ENCODE measurements around the gene IGF2.
A peak's percentile ranks its signal among the peaks of the same experiment; 100 is the strongest.

IGF2 gene

DNA sequence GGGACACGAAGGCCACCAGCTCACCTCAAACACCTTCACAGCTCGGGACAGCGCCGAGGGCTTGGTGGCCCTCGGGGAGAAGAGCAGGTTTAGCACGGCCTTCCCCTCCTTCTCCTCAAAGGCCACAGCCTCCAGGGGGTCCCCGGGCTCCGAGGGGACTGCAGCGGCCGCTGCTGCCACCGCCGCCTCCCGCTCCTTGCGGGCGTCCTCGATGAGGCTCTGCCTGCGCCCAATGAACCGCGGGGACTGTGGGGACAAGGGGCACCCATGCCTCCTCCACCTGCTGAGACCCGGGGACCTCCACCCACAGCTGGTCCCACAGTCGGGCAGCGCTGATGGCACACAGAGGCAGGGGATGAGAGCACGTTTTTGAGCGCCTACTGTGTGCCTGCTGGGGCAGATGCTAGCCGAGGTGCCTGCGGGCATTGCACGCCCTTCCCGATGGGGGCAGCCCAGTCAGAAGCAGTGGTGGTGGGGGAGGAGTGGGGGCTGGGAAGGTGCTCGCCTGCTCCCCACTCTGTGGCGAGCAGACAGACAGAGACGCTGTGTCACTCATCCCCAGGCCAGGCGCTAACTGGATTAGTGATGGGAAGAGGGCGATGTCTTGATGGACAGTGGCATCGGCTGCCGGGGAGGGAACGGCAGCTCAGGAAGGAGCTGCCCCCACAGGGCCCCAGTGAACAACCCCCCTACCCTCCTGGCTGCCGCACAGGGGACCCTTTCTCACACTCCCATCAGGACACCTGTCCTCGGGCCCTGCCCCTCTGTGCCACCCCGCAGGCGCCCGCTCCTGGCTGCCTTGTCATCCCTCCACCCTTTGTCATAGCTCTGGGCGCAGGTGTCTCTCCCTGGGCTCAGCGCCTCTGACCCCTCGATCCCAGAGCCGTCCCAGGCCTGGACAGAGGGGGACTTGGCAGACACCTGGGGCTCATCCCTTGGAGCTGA is 30.7 kb upstream of the IGF2 start:
- no peak for DNase-seq (ENCODE audit: low read depth in 2 of 2)

DNA sequence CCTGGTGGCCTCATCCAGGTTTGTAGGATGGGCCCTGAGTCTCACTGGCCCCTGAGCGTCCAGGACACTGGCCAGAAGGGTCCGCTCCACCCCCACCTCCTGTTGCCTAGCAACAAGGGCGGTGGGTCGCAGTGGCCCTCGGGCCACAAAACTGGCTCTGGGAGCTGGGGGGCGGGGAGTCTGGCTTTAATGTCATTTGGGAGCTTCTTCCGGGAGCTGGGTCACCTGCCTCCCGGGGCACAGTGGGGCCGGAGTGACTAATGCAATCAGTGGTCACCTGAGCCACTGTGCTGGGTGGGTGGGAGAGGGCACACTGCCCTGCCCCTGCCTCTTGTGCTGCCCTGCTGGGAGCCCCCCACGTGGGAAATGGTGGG is 29.8 kb upstream of the IGF2 start:
- no peak for DNase-seq (ENCODE audit: low read depth in 2 of 2)

DNA sequence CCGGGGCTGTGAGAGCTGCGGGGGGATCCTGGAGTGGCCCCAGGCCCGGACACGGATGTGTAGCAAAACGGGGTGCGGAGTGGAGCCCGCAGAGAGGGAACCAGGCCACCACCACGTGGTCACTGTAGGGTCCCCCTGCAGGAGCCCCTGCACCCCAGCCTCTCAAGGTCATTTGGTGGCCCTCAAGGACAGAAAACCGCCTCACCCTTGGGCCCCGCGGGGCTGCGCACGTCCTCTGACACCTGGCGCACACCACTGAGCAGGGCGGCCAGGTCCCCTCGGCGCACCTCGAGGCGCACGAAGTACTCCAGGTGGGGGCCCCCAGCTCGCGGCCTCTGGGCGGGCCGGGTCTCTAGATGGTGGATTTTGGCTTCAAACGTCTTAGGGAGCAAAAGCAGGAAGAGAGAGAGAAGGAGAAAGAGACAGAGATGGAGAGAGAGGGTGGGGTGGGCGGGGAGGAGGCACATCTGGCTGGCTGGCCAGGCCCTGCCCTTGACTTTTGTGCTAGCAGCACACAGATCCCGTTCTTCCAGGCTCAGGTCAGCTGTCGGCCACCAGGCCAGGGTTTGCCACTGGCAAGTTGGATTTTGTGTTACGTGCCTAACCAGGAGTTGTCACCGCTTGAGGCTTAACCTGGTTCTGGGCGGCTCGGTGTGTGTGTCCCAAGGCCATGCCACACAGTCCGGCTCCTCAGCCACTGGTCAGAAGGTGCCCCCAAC is 29.3 kb upstream of the IGF2 start:
- no peak for DNase-seq (ENCODE audit: low read depth in 2 of 2)

DNA sequence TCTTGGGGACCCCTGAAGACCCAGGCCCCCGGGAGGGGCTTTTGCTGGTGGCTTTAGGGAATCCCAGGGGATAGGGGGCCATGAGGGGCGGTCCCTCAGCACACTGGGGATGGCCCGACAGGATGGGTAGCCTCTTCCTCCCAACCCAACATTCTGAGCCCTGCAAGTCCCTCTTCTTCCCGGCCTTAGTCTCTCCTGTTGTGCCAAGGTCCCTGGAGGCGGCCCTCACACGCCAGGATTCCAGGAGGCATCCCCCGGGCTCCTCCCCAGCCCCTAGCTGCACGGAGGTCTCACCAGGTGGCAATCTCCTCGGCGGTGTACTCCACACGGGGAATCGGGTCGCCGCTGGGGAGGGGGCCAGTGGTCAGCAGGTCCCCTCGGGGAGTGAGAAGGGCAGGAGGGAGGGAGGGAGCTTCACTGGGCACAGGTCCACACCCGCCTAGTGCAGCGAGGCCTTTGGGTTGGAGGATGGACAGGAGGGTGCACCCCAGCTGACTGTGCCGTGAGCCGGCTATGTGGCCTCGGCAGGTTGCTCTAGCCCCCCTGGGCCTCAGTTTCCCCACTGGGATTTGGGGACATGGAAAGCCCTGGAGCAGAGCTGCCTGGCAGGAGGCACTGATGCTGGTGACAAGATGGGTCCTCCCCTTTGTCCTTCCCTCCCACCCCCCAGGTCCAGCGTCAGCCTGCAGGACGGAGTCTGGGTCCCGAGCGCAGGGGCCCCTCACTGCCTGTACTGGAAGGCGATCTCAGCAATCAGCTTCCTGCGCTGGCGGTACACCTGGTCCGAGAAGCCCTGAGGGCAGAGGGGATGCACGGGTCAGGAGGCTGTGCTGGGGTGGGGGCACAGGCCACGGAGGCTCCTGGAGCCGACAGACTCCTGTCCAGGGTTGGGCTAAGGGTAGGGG is 28.2 kb upstream of the IGF2 start:
- DNase-seq (ENCODE audit: low read depth in 2 of 2) = no peak

DNA sequence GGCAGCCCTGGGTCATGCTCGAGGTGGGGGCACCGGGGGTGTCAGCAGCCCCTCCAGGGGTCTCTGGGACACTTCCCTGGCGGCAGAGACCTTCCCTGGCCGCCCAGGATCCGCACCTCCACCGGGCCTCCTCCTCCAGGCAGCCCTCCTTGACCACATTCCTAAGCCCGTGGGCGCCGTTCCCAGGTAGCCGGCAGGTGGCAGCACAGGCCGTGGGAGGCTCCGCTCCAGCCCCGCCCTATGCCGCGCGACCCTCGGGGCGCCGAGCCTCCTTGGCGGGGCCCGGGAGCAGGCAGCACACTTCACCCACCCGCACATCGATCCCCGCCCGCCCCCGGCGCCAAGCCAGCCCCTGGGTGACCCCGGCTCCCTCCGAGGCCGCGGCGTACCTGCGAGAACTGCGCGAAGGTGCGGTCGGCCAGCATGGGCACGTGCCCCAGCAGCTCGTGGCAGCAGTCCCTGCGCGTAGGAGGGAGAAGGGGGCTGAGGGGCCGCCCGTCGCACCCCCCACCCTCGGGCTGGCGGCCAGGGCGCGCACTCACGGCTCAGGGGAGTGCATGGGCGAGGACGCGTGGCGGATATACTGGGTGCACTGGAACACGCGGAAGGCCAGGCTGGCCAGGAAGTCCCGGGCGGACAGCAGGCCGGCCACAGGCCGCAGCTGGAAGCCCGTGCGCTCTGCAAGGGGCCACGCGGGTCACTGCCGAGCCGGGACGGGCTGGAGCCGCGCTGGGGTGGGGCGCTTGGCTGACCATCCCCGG is 27.1 kb upstream of the IGF2 start:
- DNase-seq (ENCODE audit: low read depth in 2 of 2) = peak; percentile 19 to 50

DNA sequence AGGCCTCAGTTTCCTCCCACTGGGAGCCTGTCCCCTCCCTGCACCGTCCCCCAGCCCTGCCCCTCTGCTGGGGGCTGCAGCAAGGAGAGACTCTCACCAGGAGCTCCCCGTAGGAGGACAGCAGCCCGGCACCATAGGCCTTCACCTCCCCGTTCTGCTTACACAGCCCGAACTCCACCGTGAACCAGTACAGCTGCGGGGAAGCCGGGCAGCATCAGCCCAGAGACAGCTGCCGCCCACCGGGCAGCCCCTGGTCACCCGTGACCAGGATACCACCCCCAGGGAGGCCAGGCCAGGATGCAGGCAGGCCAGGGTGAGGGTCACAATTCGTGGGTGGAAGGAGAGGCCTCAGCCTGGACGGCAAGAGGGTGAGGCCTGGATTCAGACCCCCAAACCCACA is 26.4 kb upstream of the IGF2 start:
- no peak for DNase-seq (ENCODE audit: low read depth in 2 of 2)

DNA sequence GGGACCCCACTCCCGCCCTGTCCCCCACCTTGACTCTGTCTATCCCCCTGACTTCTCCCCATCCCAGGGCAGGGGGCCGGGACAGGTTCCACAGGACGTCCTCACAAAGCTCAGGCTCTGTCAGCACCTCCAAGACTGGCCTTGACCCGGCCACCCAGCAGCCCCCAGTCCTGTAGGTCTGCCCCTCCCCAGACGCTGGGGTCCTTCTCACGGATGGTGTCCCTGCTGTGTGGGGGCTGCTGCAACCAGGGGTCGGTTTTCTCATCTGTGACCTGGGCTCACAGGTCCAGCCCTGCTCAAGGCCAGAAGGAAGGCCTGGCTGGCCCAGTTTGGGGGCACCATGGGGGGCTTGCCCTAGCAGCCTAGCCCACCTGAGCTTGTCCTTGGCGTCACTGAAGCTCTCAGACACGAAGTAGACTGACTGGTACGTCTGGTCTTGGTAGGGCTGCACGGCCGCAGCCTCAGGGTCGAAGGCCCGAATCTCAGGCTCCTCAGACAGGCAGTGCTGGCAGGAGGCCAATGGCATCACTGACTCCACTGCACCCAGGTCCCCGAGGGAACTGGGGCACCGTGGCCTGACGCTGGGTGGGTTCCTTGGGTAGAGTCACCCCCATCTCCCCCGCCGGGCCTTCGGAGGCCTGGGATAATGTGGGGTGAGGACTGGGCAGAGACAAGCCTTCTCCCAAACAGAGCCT is 25.8 kb upstream of the IGF2 start:
- no peak for DNase-seq (ENCODE audit: low read depth in 2 of 2)

DNA sequence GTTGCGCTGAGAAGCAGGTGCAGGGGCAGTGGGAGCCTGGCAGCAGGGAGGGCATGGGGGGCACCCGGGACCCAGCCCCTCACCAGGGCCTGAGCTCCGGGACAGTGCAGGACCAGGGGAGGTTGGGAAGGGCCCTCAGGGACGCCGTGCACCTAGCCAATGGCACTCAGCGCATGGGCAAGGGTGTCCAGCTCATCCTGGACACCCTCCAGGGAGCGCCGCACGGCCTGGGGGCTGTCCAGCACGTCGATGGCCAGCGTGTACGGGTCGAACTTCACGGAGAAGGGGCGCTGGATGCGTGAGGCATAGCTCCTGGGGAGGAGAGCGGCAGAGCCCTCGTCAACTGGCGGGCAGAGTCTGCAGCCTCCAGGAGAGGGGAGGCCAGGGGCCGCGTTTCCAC is 24.9 kb upstream of the IGF2 start:
- no peak for DNase-seq (ENCODE audit: low read depth in 2 of 2)

DNA sequence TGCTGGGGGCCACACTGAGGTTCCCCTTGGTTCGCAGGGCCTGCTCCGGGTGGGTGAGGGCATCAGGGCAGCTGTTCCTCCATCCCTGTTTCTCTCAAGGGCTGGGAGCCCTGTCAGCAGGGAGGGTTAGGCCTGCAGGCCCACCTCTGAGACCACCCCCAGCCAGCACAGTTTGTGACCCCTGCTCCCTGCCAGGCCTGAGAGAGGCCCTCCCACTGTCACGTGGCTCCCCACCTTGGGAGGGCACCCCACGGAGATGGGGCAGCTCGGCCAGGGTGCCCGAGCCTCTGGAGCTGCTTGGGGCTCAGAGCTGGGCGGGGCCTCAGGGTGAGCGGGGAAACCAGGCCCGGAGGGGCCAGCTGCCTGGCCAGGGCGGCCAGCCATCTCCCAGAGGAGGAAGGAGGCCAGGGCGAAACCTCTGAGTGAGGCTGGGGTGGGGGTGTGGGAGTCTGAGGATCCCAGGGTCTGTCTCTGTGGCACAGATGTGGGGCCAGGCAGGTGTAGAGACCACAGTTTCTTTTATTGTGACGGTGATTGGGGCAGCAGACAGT is 24.3 kb upstream of the IGF2 start:
- no peak for DNase-seq (ENCODE audit: low read depth in 2 of 2)

DNA sequence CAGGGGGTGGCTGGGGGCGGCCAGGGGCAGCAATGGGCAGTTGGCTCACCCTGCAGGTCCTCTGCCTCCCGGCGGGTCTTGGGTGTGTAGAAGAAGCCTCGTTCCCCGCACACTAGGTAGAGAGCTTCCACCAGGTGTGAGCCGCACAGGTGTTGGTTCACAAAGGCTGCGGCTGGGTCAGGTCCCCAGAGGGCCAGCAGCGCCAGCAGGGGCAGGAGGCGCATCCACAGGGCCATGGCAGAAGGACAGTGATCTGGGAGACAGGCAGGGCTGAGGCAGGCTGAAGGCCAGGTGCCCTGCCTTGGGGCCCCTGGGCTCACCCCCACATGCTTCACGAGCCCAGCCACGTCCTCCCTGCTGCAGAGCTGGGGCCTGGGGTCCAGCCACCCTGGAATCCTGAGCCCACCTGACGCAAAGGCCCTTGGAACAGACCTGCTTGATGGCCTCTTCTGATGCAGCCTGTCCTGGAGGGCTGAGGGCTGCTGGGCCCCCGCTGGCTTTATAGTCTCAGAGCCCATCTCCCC is 21.6 kb upstream of the IGF2 start, which contains the start of gene INS:
TSS of gene INS (minus strand) at position 474 of the 524 bp plus-strand sequence. CDS start at position 236, 238 bp downstream.
- no peak for DNase-seq (ENCODE audit: low read depth in 2 of 2)

DNA sequence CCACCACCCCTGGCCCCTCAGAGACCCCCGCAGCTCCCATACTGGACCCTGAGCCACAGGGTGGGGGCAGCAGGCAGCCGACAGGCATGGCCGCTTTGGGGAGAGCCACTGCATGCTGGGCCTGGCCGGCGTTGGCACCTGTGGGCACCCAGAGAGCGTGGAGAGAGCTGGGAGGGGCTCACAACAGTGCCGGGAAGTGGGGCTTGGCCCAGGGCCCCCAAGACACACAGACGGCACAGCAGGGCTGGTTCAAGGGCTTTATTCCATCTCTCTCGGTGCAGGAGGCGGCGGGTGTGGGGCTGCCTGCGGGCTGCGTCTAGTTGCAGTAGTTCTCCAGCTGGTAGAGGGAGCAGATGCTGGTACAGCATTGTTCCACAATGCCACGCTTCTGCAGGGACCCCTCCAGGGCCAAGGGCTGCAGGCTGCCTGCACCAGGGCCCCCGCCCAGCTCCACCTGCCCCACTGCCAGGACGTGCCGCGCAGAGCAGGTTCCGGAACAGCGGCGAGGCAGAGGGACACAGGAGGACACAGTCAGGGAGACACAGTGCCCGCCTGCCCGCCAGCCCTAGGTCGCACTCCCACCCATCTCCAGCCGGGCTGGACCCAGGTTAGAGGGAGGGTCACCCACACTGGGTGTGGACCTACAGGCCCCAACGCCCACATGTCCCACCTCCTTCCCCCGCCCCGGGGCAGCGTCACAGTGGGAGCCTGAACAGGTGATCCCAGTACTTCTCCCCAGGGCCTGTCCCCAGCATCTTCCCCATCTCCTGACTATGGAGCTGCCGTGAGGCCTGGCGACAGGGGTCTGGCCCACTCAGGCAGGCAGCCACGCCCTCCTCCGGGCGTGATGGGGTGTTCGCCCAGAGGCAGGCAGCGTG is 20.6 kb upstream of the IGF2 start:
- DNase-seq (ENCODE audit: low read depth in 2 of 2) = no peak

DNA sequence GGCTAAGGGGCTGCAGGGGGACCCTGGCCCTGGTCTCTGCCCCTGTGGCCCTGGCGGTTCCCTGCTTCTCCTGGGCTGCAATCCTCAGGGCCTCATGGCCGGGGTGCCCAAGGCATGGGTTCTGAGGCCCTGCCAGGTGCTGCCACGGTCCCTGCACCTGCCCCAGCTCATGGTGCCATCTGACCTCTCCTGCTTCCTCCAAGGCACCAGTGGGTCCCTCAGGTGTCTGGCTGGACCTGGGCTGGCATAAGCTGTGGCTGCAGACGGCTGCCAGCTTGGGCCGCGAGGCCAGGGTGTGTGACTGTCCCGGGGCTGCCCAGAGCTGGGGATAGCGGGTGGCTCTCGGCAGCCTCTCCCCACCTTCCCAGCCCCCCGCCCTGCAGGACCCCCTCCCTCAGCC is 19.8 kb upstream of the IGF2 start:
- no peak for DNase-seq (ENCODE audit: low read depth in 2 of 2)

DNA sequence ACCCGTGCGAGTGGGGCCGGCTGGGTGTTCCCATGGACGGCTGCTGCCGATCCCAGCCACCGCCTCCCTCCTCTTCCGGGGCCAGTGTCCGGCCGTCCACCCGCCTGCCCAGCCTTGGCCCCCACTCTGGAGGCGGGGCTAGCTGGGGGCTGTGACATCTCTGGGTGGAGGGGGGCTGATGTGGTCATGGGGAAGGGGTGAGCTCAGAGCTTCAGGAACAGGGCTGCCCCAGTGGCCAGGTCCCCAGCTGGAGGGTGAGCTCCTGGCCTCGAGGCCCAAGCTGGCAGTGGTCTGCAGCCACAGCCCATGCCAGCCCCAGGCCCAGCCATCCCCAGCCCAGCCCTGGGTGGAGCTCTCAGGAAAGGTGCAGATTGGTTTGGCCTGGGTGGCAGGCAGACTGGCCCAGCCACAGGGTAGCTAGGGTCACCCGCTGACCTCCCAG is 19.1 kb upstream of the IGF2 start:
- DNase-seq (ENCODE audit: low read depth in 2 of 2) = no peak

DNA sequence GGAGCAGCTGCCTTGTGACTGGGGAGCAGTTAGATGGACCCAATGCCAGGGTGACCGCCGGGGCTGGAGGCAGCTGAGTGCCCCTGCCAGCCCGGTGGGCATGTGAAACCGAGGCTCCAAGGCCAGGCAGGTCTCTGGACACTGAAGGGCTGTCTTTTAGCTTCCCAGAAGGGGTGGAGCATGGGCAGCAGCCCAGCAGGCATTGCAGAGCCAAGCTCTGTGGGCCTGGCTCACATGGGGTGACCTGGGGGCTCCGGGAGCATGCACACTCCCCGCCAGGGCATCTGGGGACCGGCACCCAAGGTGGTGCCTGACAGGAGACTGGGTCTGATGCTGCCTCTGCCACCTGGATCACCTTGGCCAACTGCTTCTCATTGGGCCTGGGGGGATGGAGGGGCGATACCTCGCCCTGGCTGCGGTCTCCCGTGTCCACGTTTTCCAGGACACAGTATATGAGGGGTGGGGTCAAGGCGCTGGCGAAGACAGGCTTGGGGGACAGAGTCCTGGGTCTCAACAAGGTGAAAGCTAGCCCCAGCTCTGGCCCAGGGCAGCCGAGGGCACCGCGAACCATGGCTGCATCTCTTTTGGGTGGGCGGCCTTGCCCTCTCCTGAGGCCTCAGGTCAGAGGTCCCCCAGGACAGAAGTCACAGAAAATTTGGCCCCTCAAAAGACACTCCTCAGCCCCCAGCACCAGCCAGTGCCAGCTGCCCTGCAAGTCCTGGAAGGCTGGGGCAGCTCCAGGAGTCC is 18.3 kb upstream of the IGF2 start:
- no peak for DNase-seq (ENCODE audit: low read depth in 2 of 2)

DNA sequence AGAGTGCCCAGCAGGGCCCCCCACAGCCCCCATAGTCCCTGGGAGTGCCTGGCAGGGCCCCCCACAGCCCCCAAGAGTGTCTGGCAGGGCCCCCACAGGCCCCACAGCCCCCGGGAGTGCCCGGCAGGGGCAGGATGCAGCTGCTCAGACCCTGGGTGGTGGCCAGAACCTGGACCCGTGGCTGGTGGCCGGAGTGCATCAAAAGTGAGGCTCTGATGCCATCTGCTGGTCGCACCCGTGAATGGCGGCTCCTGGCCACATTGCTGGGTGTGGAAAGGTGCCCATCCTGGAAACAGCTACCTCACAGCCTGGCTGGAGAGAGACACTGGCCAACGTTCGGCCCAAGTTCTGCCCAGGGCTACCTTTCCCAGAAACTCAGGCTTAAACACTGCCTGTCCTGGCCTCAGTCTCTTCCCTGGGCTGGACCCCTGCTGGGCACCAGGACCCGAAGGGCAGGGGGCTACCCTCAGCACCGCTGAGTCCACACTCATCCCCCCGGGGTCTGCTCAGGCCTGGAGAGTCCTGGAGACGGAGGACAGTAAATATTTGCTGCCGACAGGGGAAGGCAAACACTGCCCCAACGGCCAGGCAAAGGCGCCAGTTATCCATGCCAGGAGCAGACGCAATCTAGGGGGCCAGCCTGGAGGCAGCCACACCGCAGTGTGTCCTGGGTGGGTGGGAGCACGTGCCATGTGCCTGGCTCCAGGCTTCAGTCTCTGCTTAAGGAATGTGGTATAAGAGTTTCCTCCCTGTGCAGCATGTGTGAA is 17.4 kb upstream of the IGF2 start:
- peak; percentile 45 to 58 for DNase-seq (ENCODE audit: low read depth in 2 of 2)

DNA sequence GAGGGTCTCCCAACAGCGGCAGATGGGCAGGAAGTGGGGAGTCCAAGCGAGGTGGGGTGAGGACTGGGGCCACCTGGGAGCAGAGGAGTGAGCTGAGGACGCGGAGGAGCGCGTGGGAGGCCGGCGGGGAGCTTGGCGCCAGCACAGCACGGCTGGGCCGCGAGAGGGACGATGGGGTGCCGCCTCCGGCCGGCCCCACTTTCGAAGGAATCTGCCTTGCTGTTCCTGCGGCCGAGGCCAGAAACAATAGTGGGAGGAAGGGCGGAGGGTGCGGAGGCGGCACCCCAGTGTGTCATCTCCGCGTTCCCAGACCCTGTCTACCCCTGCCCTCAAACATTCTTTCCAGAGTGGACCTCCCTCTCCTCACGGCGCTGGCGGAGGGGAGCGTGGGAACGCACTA is 16.3 kb upstream of the IGF2 start:
- no peak for DNase-seq (ENCODE audit: low read depth in 2 of 2)

DNA sequence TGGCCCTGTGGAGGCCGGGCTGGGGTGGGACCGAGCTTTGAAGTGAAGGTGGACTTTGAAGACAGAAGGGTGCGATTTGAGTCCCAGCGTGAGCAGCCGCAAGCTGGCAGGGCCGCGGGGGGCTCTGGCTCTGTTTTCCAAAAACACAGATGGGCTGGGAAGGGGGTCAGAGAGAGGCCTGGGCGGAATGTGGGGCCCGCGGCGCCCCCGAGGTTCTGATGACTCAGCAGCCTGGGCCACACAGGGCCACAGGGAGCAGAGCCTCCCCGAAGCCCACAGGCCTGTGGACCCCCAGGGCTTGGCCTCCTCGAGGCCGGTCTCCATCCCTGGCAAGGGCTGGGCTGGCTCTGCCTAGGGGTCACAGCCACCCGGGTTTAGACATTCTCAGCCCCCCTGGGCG is 15.7 kb upstream of the IGF2 start:
- no peak for DNase-seq (ENCODE audit: low read depth in 2 of 2)

DNA sequence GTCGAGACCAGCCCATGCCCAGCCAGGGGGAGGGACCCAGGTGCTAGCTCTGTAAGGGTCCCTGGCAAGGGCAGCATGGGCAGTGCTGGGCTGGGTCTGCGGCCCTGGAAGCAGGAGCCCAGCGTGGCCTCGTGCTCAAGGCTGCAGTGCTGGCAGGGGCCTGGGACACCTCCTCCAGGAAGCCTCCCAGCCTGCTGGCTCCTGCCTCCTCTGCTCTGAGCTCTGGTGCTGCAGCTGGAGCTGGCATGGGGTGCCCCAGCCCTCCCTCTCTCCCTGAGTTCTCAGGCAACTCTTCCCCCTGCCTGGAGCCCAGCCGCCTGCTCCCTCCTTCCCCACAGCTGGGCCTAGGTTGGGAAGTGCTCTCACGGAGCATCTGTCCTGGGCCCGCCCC is 15.0 kb upstream of the IGF2 start:
- no peak for DNase-seq (ENCODE audit: low read depth in 2 of 2)

Measured in stimulated activated CD4-positive, alpha-beta T cell treated with anti-CD3 and anti-CD28 coated beads, Interleukin-4, amount 100 ng/mL, for 48 hours (primary cell).